WERI-Rb-1 (cell line): ENCODE results near the gene TMEM178B.

Experiments
- DNase-seq: peaks from one replicate; pipeline ENCODE4 v3.0.0-alpha.2; 2020
- H3K27ac ChIP-seq: fragments of 250-450 bp; sonication (Bioruptor Pico); 2 replicates; pipeline ENCODE4 v1.5.1; 2020; ENCODE audit warnings: mild to moderate bottlenecking, moderate library complexity
- H3K27me3 ChIP-seq: fragments of 250-450 bp; sonication (Bioruptor Pico); 2 replicates; pipeline ENCODE4 v1.5.1; 2021; ENCODE audit warnings: mild to moderate bottlenecking, low read depth, moderate library complexity; ENCODE audit not compliant: insufficient read depth, severe bottlenecking
- H3K36me3 ChIP-seq: fragments of 250-450 bp; sonication (Bioruptor Pico); 2 replicates; pipeline ENCODE4 v1.5.1; 2020; ENCODE audit warnings: mild to moderate bottlenecking, moderate library complexity
- H3K4me3 ChIP-seq: 2 replicates; pipeline ENCODE4 v1.5.1; 2011; ENCODE audit warnings: low read depth, mild to moderate bottlenecking, control low read depth, low read length
- H3K9me3 ChIP-seq: fragments of 250-450 bp; sonication (Bioruptor Pico); 2 replicates; pipeline ENCODE4 v1.5.1; 2021; ENCODE audit warnings: mild to moderate bottlenecking, moderate library complexity; ENCODE audit not compliant: severe bottlenecking
- CTCF ChIP-seq: IDR thresholded peaks from 2 replicates; pipeline ENCODE4 v1.5.1; 2011; ENCODE audit warnings: low read depth, mild to moderate bottlenecking, control low read depth, inconsistent platforms, low read length

Gene TMEM178B

GRCh38 chr7:141386881-141387280 lies 313.0 kb downstream of the TMEM178B start:
- Histone ChIP-seq H3K27ac (no peak overlapping the region), H3K36me3 (no peaks in the 10 kb centered on the region), H3K9me3 (no peaks in the 10 kb centered on the region), H3K4me3 (no peak overlapping the region), H3K27me3 (no peaks in the 10 kb centered on the region)
- no peak for TF ChIP-seq CTCF
- no peak for DNase-seq

- TF ChIP-seq CTCF = no peak
- H3K4me3 ChIP-seq = no peak overlapping the region
Measured at GRCh38 chr7:141387521-141388217, 313.8 kb downstream of the TMEM178B start.

GRCh38 chr7:141389140-141389796 lies 315.4 kb downstream of the TMEM178B start:
- Histone ChIP-seq H3K27ac (no peak overlapping the region), H3K27me3 (no peaks in the 10 kb centered on the region), H3K4me3 (no peak overlapping the region), H3K36me3 (no peaks in the 10 kb centered on the region), H3K9me3 (no peaks in the 10 kb centered on the region)
- DNase-seq = no peak
- TF ChIP-seq CTCF = no peak

More at GRCh38 chr7:141387521-141388217, 313.8 kb downstream of the TMEM178B start:
- Histone ChIP-seq H3K27ac (no peak overlapping the region), H3K27me3 (no peaks in the 10 kb centered on the region), H3K9me3 (no peaks in the 10 kb centered on the region), H3K36me3 (no peaks in the 10 kb centered on the region)
- DNase-seq = no peak

GRCh38 chr7:141390339-141390738 lies 316.5 kb downstream of the TMEM178B start:
- H3K36me3 ChIP-seq = no peaks in the 10 kb centered on the region
- TF ChIP-seq CTCF = no peak
- no peak for DNase-seq
- no peaks in the 10 kb centered on the region for H3K9me3 ChIP-seq
- H3K27ac ChIP-seq = no peak overlapping the region
- no peaks in the 10 kb centered on the region for H3K27me3 ChIP-seq
- no peak overlapping the region for H3K4me3 ChIP-seq

- Histone ChIP-seq H3K36me3 (no peaks in the 10 kb centered on the region), H3K4me3 (no peak overlapping the region), H3K27ac (no peak overlapping the region), H3K27me3 (no peaks in the 10 kb centered on the region), H3K9me3 (no peaks in the 10 kb centered on the region)
- no peak for TF ChIP-seq CTCF
- DNase-seq = no peak
Measured at GRCh38 chr7:141393056-141393455, 319.2 kb downstream of the TMEM178B start.
